GM10248 (cell line): ENCODE measurements around the gene TMEM221.

Experiments used
- CTCF ChIA-PET: fragments of 300-600 bp; sonication (Branson Sonifier 250); formaldehyde crosslinking; extraction: SDS; loops from one replicate; lab custom pipeline; 2021; ENCODE audit warnings: antibody characterized with exemption; lab: Yijun Ruan, JAX
- POLR2A ChIA-PET: fragments of 350-650 bp; sonication (Branson Sonifier 250); formaldehyde crosslinking; extraction: SDS; loops from one replicate; lab custom pipeline; 2020; ENCODE audit warnings: antibody characterized with exemption; lab: Yijun Ruan, JAX
- DNase-seq: peaks from one replicate; pipeline ENCODE4 v3.0.0; 2012; ENCODE audit errors: extremely low spot score
- TF ChIP-seq, protein P1 (sequence below): IDR thresholded peaks from 2 replicates; pipeline ENCODE4 v1.5.1; 2012; ENCODE audit warnings: mild to moderate bottlenecking, low read depth; ENCODE audit errors: extremely low read depth, missing control alignments, control extremely low read depth

TMEM221 gene

DNA sequence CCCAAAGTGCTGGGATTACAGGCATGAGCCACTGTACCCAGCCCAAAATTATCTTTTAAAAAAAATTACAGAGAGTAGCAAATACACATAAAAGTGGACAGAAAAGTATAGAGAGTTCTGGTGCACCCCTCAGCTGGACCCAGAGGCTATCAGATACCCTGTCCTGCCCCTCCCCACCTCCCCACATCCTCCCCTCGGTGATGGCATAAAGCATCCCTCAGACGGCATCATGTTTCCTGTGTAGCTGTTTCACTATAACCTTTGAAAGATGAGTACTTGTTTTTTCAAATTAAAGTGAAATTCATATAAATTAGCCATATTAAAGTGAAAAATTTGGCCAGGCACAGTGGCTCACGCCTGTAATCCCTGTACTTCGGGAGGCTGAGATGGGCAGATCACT is 41.9 kb upstream of the TMEM221 start:
- TF ChIP-seq, protein P1, sequence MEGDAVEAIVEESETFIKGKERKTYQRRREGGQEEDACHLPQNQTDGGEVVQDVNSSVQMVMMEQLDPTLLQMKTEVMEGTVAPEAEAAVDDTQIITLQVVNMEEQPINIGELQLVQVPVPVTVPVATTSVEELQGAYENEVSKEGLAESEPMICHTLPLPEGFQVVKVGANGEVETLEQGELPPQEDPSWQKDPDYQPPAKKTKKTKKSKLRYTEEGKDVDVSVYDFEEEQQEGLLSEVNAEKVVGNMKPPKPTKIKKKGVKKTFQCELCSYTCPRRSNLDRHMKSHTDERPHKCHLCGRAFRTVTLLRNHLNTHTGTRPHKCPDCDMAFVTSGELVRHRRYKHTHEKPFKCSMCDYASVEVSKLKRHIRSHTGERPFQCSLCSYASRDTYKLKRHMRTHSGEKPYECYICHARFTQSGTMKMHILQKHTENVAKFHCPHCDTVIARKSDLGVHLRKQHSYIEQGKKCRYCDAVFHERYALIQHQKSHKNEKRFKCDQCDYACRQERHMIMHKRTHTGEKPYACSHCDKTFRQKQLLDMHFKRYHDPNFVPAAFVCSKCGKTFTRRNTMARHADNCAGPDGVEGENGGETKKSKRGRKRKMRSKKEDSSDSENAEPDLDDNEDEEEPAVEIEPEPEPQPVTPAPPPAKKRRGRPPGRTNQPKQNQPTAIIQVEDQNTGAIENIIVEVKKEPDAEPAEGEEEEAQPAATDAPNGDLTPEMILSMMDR = no peak
- DNase-seq = no peak
- ChIA-PET CTCF (interaction anchor here (2.1 kb wide), 1 partner anchor 115 kb away, joined by 6 read pairs; no protein-coding TSS in a partner anchor), POLR2A (interaction anchor here (0.6 kb wide), 1 partner anchor 16 kb away, joined by 4 read pairs; no protein-coding TSS in a partner anchor)

DNA sequence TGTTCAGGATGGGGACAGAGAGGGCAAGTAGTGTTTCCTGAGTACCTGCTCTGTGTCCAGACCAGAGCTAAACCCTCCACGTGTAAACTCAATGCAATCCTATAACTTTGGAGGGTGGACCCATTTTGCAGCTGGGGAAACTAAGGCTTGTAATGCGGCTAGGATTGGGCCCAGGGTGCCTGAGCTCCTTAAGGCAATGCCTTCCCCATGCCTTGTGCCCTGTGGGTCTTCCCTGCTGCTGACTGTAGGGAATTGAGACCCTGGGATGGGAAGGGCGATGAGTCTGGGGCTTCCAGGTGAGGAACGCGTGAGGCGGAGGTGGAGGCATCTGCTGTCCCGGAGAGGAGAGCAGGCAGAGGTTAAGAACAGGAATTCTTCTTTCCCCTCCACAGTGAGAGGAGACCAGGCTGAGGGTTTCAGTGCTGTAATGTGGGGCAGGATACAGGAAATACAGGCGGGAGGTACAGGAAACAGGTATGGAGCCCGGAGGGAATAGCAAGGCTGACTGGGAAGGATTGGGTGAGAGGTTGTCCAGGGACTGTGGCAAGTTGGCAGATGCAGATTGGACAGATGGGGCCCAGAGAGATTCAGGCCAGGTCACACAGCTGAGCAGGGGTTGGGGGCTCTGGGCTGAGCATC is 41.0 kb upstream of the TMEM221 start:
- DNase-seq = no peak
- ChIA-PET CTCF (interaction anchor here (1.2 to 2.1 kb wide), 2 partner anchors 86 to 116 kb away, joined by 3 to 6 read pairs; no protein-coding TSS in a partner anchor), POLR2A (no interaction called here)
- TF ChIP-seq, protein P1 = no peak

DNA sequence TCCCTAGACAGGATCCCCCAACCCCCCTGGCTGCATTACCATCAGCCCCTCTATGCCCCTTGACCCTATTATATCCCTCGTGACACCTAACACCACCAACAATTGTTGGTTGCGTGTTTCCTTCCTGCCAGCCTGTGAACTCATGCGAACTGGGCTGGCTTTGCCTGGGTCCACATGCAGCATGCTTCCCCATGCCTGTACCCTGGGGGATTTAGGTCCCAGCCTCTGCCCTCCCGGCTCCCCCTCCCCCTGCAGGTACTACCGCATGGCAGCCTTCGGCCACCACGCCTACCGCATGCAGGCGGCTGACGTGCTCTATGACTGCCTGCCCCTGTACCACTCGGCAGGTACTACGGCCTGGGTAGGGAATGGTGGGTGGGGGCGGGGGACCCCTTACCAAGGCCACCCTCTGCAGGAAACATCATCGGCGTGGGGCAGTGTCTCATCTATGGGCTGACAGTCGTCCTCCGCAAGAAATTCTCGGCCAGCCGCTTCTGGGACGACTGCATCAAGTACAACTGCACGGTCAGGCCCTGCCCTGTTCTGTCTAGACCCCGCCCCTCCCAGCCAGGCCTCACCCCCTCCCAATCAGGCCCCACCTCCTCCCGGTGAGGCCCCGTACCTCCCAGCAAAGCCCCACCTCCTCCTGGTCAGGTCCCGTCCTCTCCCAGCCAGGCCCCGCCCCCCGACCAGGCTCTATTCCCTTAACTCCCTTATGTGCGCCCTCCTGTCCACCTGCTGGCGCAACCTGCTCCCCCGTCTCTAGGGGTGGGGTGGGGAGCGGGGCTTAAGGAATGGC is 40.3 kb upstream of the TMEM221 start:
- CTCF ChIA-PET = interaction anchor here (1.1 to 2.1 kb wide), 6 partner anchors 8 to 367 kb away, joined by 3 to 9 read pairs (median 4); no protein-coding TSS in a partner anchor
- POLR2A ChIA-PET = no interaction called here
- TF ChIP-seq, protein P1 = peak; percentile 44
- peak; percentile 89 for DNase-seq

DNA sequence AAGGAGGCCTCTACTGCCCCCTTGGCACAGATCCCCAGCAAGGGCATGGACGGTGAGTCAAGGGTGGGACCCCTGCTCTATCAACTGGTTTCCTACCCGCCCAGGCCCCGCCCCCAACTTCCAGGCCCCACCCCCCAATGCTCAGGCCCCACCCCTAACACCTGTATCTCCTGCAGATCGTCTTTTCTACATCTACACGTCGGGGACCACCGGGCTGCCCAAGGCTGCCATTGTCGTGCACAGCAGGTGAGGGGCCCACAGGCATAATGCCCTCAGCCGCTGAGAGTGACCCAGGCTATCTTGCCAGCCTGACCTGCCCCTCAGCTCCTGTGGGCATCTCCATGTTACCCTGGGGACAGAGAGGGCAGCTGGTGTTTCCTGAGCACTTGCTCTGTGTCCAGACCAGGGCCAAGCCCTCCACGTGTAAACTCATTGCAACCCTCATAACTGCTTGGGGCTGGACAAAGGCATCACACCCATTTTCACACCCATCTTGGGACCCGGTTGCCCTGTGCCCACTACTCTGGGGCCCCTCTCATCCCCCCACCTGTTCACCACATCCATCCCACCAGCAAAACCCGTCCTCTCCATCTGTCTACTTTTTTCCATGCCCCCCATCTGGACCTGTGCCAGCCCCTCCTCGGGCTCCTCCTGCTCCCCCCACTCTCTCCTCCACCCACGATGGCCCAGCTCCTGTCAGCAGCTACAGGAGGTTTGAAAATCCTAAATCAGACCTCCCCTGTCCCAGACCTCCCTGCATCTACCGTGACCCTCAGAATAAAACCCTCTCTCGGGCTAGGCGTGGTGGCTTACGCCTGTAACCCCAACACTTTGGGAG is 39.0 kb upstream of the TMEM221 start:
- ChIA-PET POLR2A (no interaction called here), CTCF (interaction anchor here (1.0 to 1.9 kb wide), 5 partner anchors 9 to 368 kb away, joined by 3 to 9 read pairs (median 3); no protein-coding TSS in a partner anchor)
- TF ChIP-seq, protein P1 = no peak
- DNase-seq = no peak

DNA sequence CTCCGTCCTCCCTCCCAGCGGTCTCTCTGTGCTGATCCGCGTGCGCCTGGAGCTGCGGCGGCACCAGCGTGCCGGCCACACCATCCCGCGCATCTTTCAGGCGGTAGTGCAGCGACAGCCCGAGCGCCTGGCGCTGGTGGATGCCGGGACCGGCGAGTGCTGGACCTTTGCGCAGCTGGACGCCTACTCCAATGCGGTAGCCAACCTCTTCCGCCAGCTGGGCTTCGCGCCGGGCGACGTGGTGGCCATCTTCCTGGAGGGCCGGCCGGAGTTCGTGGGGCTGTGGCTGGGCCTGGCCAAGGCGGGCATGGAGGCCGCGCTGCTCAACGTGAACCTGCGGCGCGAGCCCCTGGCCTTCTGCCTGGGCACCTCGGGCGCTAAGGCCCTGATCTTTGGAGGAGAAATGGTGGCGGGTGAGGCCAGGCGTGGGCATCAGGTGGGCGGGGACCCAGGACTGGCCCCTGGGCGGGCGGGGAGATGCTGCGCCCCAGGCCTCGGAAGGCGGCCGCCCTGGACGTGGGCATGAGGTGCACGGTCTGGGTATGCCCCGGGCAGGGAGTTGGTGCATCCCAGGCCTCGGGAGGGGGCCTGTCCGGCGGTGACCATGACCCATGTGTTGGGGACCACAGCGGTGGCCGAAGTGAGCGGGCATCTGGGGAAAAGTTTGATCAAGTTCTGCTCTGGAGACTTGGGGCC is 38.2 kb upstream of the TMEM221 start:
- TF ChIP-seq, protein P1 = no peak

More for the DNA sequence above, 38.2 kb upstream of the TMEM221 start:
- ChIA-PET CTCF (interaction anchor here (1.0 to 5.3 kb wide), 4 partner anchors 10 to 369 kb away, joined by 3 to 28 read pairs (median 7); no protein-coding TSS in a partner anchor), POLR2A (no interaction called here)
- no peak for DNase-seq
